Right lobe of liver (tissue), 6 donors: ENCODE measurements around the gene TNS1. TPM values are rescaled to one million over a fixed set of nuclear protein-coding genes. Genes with fewer than 3 reads are reported as not detected.

Experiments
- ATAC-seq, 4 donors: fragments of 200-7000 bp; cut with Tn5 transposase; one replicate each; pipeline ENCODE4 v1.9.1; 2020; ENCODE audit warnings: mild to moderate bottlenecking in 4 of 4, moderate library complexity in 4 of 4
- DNase-seq, 3 donors: peaks; one replicate each; pipeline ENCODE4 v3.0.0-alpha.2; 2020
- H3K27ac ChIP-seq, 3 donors: fragments of 200-600 bp; one replicate each; pipeline ENCODE4 v1.8.0; 2022
- H3K27me3 ChIP-seq, 2 donors: fragments of 200-600 bp; one replicate each; pipeline ENCODE4 v1.8.0; 2022
- H3K36me3 ChIP-seq, 4 donors: fragments of 200-600 bp; sonication (generic) in 1 of 4; one replicate each; pipeline versions ENCODE4 v1.5.1 to v1.8.0; 2017 to 2022; ENCODE audit warnings: control low read depth in 1 of 4
- H3K4me1 ChIP-seq, 4 donors: fragments of 200-600 bp; sonication (generic) in 1 of 4; one replicate each; pipeline versions ENCODE4 v1.5.1 to v1.8.0; 2017 to 2022; ENCODE audit warnings: control low read depth in 1 of 4
- H3K4me3 ChIP-seq, 3 donors: fragments of 200-600 bp; one replicate each; pipeline ENCODE4 v1.8.0; 2022
- H3K9me3 ChIP-seq, 4 donors: fragments of 200-600 bp; sonication (generic) in 1 of 4; one replicate each; pipeline versions ENCODE4 v1.5.1 to v1.8.0; 2017 to 2022; ENCODE audit warnings: control low read depth in 1 of 4
- POLR2A ChIP-seq: fragments of 450-650 bp; IDR thresholded peaks from one replicate; pipeline ENCODE4 v1.6.1; 2017; ENCODE audit warnings: antibody characterized with exemption, mild to moderate bottlenecking
- WGBS: methylation state at CpG from one replicate; pipeline ENCODE4 v1.1.6; 2018; ENCODE audit warnings: low coverage, low lambda C conversion rate; ENCODE audit not compliant: insufficient coverage; ENCODE audit errors: missing lambda C conversion rate; 5-methylcytosine and 5-hydroxymethylcytosine counted together
- intact Hi-C, 2 donors: fragments of 100-400 bp; cut with DNase I; formaldehyde crosslinking; loops; one replicate each; pipeline versions ENCODE4 v1.11.2 to v1.14.1; 2022
- total RNA-seq, 6 experiments: library from RNA; depleted of rRNA in 2 of 6; stranded (reverse); fragments of >200 nt in 2 of 6; fragmentation: NEBNext Ultra II Directional in 3 of 6; extraction: Animal tissue kit (Norgen Biotek cat#: 25700) in 3 of 6; gene quantifications; one replicate each; pipeline versions ENCODE4 v1.1.0 to v1.2.4, GENCODE V29; 2016 to 2023
- TF ChIP-seq, protein P1 (sequence below), 4 donors: fragments of 200-600 bp in 3 of 4; fragments of 450-650 bp in 1 of 4; IDR thresholded peaks; one replicate each; pipeline versions ENCODE4 v1.5.1 to v1.8.0; 2016 to 2022; ENCODE audit warnings: antibody characterized with exemption in 4 of 4, mild to moderate bottlenecking in 2 of 4
- donor health status: DM: no; HTN: yes; CAD: no.
- donor health status: DM: no; HTN: no; CAD: no.
- donor health status: DM: no; HTN: no; CAD: no.
- donor health status: DM: no; HTN: yes; CAD: no.
- donor health status: DM: no; HTN: yes; CAD: no.

The TNS1 gene
- total RNA-seq, 6 experiments from 2014 or later, result 68.4 to 209 (median 99.2) TPM

DNA sequence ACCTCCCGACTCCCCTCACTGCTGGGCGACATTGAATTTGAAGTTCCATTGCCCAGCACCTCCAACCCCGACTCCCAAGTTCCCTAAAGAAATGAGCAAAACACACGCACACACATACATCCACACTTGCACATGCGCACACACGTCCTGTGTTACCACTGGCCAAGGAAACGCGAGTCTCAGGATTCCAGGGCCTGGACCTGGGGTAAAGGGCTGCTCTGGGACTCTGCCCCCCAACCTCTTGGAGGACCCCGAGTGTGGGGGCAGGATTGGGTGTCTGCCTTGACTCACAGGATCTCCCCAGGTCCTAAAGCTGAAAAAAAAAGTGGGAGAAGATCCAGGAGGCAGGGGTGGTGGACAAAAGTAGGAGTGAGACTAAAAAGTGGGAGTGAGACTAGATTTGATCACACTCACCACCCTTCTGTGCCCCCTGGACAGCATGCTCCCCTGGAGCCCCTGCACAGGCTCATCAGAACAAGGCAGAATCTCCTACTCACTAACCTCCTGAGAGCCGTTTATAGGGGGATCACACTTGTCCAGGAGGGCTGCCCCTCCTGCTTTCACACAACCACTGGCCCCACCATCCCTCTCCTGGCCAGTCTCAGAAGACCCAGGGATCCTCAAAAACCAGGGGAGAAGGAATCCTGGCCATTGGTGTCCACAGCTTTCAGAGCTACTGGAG is 202.2 kb downstream of the TNS1 start:
- 71% methylated on average over 5 of the region's 10 CpGs for WGBS
- intact Hi-C loops, result loop anchor here in 1 of 2 donors (10.0 kb wide), 1 partner anchor 74 kb away; no protein-coding TSS in a partner anchor
- no peaks in the 10 kb centered on the region for H3K4me1 ChIP-seq
- H3K4me3 ChIP-seq, result no peak overlapping the region
- H3K36me3 ChIP-seq, result peaks cover 0 to 26% (median 14%) of the 10 kb centered on the region in 4 donors
- TF ChIP-seq POLR2A, result no peak
- TF ChIP-seq, protein P1, sequence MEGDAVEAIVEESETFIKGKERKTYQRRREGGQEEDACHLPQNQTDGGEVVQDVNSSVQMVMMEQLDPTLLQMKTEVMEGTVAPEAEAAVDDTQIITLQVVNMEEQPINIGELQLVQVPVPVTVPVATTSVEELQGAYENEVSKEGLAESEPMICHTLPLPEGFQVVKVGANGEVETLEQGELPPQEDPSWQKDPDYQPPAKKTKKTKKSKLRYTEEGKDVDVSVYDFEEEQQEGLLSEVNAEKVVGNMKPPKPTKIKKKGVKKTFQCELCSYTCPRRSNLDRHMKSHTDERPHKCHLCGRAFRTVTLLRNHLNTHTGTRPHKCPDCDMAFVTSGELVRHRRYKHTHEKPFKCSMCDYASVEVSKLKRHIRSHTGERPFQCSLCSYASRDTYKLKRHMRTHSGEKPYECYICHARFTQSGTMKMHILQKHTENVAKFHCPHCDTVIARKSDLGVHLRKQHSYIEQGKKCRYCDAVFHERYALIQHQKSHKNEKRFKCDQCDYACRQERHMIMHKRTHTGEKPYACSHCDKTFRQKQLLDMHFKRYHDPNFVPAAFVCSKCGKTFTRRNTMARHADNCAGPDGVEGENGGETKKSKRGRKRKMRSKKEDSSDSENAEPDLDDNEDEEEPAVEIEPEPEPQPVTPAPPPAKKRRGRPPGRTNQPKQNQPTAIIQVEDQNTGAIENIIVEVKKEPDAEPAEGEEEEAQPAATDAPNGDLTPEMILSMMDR (IDR thresholded peaks at IDR 0.05), result no peak
- no peak overlapping the region for H3K27ac ChIP-seq
- DNase-seq (peak in 1 of 3 donors; percentile 40), ATAC-seq (no peak)
- H3K9me3 ChIP-seq, result no peaks in the 10 kb centered on the region
- H3K27me3 ChIP-seq, result no peaks in the 10 kb centered on the region

DNA sequence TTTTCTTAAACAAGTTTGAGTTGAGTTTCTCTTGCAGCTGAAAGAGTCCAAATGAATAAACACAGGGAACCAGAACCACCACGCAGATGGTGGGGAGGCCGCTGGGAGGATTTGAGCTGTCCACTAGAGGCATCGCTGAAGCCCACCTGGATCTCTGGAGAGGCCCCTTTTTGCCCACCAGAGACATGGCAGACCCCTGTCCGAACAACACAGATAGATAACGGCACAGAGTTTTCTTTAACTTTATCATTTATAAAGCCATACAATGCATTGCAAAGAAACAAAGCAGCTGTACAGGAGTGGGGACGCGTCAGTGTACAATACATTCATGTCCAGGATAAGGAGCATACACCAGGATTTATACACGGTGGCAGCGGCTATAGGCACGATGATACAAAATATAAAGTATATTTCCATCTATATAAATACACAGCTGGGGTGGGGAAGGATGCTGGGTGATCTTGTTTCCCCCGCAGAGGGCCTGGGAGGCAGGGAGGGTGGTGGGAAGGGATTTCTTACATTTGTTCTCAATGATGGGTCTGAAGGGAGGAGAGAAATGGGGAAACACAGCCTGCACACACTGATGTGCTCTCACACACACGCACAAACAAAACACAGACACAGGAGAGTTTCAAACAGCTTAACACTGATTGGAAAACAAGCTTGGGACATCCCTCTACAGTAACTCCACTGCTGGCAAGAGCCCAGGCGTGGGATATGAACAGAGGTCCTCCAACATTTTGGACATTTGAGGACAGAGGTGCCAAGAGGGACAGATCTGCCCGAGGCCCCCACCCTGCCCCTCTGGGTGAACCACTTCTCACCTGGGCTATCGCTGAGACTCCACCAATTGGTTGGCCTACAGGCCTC is 203.0 kb downstream of the TNS1 start:
- intact Hi-C loops, result loop anchor here in 1 of 2 donors (10.0 kb wide), 1 partner anchor 75 kb away; no protein-coding TSS in a partner anchor
- no peak overlapping the region for H3K27ac ChIP-seq
- no peaks in the 10 kb centered on the region for H3K27me3 ChIP-seq
- ATAC-seq, result no peak
- DNase-seq, result peak in 1 of 3 donors; percentile 39
- peaks cover 0 to 26% (median 14%) of the 10 kb centered on the region in 4 donors for H3K36me3 ChIP-seq
- no peaks in the 10 kb centered on the region for H3K4me1 ChIP-seq
- 65% methylated on average over 10 of the region's 15 CpGs for WGBS
- no peaks in the 10 kb centered on the region for H3K9me3 ChIP-seq
- no peak overlapping the region for H3K4me3 ChIP-seq
- TF ChIP-seq, protein P1 (IDR thresholded peaks at IDR 0.05), result no peak
- no peak for TF ChIP-seq POLR2A

DNA sequence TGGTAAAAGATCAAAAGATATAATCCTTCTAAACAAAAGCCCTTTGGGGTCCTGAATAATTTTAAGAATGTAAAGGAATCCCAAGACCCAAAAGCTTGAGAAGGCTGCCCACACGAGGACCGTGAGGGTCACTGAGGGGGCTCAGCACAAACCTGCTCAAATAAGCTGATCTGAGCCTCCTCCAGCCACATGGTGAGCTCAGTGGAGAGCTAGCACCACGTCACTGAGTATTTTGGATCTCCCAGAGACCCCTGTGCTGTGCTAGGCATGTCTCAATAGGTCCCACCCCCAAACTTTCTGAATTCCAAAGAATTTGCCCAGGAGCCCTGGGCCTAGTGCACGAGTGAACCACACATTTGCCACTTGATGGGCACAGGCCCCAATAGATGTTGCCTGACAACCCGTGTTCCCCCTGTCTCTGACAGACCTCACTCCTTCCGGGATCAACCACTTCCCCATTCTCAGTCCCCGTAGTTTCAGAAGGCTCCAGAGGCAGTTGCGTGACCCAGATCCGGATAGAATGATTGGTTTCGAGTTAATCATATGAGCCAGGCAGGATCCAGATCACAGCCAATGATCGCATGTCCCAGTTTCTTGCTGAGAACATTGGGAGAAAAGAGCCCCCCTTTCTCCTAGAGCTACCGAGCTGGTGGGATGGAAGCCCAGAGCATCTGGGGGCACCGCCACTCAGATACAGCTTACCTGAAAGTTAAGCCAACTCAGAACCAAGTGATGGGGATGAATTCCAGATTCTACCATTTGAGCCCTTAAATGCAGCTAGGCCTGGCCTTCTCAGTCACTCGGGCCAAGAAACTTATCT is 203.8 kb downstream of the TNS1 start:
- intact Hi-C loops, result no loop called here
- ATAC-seq (peak; percentile 3 to 40 (median 4)), DNase-seq (no peak)
- Histone ChIP-seq H3K4me3 (no peak overlapping the region), H3K27ac (no peak overlapping the region), H3K9me3 (no peaks in the 10 kb centered on the region), H3K27me3 (no peaks in the 10 kb centered on the region), H3K4me1 (no peaks in the 10 kb centered on the region), H3K36me3 (peaks cover 0 to 26% (median 11%) of the 10 kb centered on the region in 4 donors)
- TF ChIP-seq POLR2A, result no peak
- TF ChIP-seq, protein P1 (IDR thresholded peaks at IDR 0.05), result no peak
- WGBS, result 60% methylated on average over 9 of the region's 14 CpGs

DNA sequence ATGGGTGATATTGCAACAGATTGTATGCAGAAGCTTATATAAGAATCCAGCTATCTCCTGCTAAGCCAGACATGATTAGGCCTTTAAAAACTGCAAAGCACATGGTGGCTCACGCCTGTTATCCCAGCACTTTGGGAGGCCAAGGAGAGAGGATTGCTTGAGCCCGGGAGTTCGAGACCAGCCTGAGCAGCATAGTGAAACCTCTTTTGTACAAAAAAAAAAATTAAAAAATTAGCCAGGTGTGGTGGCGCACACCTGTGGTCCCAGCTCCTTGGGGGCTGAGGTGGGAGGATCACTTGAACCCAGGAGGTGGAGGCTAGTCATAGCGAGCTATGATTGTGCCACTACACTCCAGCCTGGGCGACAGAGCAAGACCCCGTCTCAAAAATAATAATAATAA is 204.6 kb downstream of the TNS1 start:
- Histone ChIP-seq H3K9me3 (no peaks in the 10 kb centered on the region), H3K27me3 (no peaks in the 10 kb centered on the region), H3K36me3 (peaks cover 0 to 18% (median 5%) of the 10 kb centered on the region in 4 donors), H3K4me3 (no peak overlapping the region), H3K27ac (no peak overlapping the region), H3K4me1 (no peaks in the 10 kb centered on the region)
- ATAC-seq (no peak), DNase-seq (no peak)
- 100% methylated on average over 3 of the region's 7 CpGs for WGBS
- intact Hi-C loops, result no loop called here
- TF ChIP-seq, protein P1 (IDR thresholded peaks at IDR 0.05), result no peak
- no peak for TF ChIP-seq POLR2A
